Esophagus muscularis mucosa (tissue), 4 donors: Measurements from ENCODE around the gene TTYH3. TPM values are rescaled to one million over a fixed set of nuclear protein-coding genes. Genes with fewer than 3 reads are reported as not detected.

Experiments
- DNase-seq: peaks from one replicate; pipeline ENCODE4 v3.0.0-alpha.2; 2017; ENCODE audit errors: extremely low spot score
- H3K27ac ChIP-seq, 4 donors: fragments of 200-600 bp; sonication (generic); replicated peaks in 1 of 4; 1 replicate in 3 of 4; 2 replicates in 1 of 4; pipeline ENCODE4 v1.5.1; 2016 to 2019; ENCODE audit warnings: mild to moderate bottlenecking in 1 of 4
- H3K27me3 ChIP-seq, 4 donors: fragments of 200-600 bp; sonication (generic); one replicate each; pipeline versions ENCODE4 v1.5.1 to v1.6.0; 2016 to 2019
- H3K36me3 ChIP-seq, 4 donors: fragments of 200-600 bp; sonication (generic); one replicate each; pipeline ENCODE4 v1.5.1; 2016 to 2019
- H3K4me1 ChIP-seq, 4 donors: fragments of 200-600 bp; sonication (generic); one replicate each; pipeline ENCODE4 v1.5.1; 2016 to 2019
- H3K4me3 ChIP-seq, 4 donors: fragments of 200-600 bp; sonication (generic); 1 replicate in 2 of 4; 2 replicates in 2 of 4; pipeline ENCODE4 v1.5.1; 2016 to 2019; ENCODE audit warnings: mild to moderate bottlenecking in 4 of 4, moderate library complexity in 1 of 4
- H3K9me3 ChIP-seq, 4 donors: fragments of 200-600 bp; sonication (generic); 1 replicate in 3 of 4; 2 replicates in 1 of 4; pipeline ENCODE4 v1.5.1; 2016 to 2019
- EP300 ChIP-seq: sonication (generic); formaldehyde crosslinking; IDR thresholded peaks from one replicate; pipeline ENCODE4 v1.6.1; 2017; ENCODE audit warnings: antibody characterized with exemption
- POLR2A ChIP-seq: fragments of 450-650 bp; IDR thresholded peaks from one replicate; pipeline ENCODE4 v1.6.1; 2017; ENCODE audit warnings: antibody characterized with exemption, moderate library complexity, mild to moderate bottlenecking, low read depth
- POLR2AphosphoS5 ChIP-seq, 2 donors: sonication (generic); formaldehyde crosslinking; IDR thresholded peaks; one replicate each; pipeline ENCODE4 v1.6.1; 2017; ENCODE audit warnings: antibody characterized with exemption in 2 of 2
- WGBS: methylation state at CpG from one replicate; pipeline ENCODE4 v1.1.5; 2018; 5-methylcytosine and 5-hydroxymethylcytosine counted together
- intact Hi-C: fragments of 100-400 bp; cut with DNase I; formaldehyde crosslinking; loops from one replicate; pipeline ENCODE4 v1.15.1; 2023
- total RNA-seq, 4 donors: library from RNA; depleted of rRNA; stranded (reverse); fragments of >200 nt; gene quantifications; one replicate each; pipeline versions ENCODE4 v1.1.0 to v1.2.1, GENCODE V29; 2016
- TF ChIP-seq, protein P1 (sequence below), 3 experiments: fragments of 200-600 bp in 2 of 3; fragments of 450-650 bp in 1 of 3; sonication (generic) in 2 of 3; IDR thresholded peaks; one replicate each; pipeline ENCODE4 v1.5.1; 2017 to 2019; ENCODE audit warnings: antibody characterized with exemption in 3 of 3, mild to moderate bottlenecking in 2 of 3, moderate library complexity in 1 of 3

The TTYH3 gene
- total RNA-seq, 4 donors from 2014 or later: 17.4 to 25.7 (median 20.2) TPM

GRCh38 chr7:2649139-2649838 is 17.5 kb downstream of the TTYH3 start:
- intact Hi-C loops: no loop called here
- 96% methylated on average over 12 of the region's 18 CpGs for WGBS
- no peak for TF ChIP-seq EP300
- TF ChIP-seq POLR2AphosphoS5 (IDR thresholded peaks at IDR 0.05): no peak
- TF ChIP-seq, protein P1, sequence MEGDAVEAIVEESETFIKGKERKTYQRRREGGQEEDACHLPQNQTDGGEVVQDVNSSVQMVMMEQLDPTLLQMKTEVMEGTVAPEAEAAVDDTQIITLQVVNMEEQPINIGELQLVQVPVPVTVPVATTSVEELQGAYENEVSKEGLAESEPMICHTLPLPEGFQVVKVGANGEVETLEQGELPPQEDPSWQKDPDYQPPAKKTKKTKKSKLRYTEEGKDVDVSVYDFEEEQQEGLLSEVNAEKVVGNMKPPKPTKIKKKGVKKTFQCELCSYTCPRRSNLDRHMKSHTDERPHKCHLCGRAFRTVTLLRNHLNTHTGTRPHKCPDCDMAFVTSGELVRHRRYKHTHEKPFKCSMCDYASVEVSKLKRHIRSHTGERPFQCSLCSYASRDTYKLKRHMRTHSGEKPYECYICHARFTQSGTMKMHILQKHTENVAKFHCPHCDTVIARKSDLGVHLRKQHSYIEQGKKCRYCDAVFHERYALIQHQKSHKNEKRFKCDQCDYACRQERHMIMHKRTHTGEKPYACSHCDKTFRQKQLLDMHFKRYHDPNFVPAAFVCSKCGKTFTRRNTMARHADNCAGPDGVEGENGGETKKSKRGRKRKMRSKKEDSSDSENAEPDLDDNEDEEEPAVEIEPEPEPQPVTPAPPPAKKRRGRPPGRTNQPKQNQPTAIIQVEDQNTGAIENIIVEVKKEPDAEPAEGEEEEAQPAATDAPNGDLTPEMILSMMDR (IDR thresholded peaks at IDR 0.05): no peak
- no peak for TF ChIP-seq POLR2A
- Histone ChIP-seq H3K4me3 (no peak overlapping the region), H3K27me3 (no peaks in the 10 kb centered on the region), H3K36me3 (peaks cover 16 to 69% (median 54%) of the 10 kb centered on the region in 4 donors), H3K9me3 (no peaks in the 10 kb centered on the region), H3K4me1 (peaks cover 10 to 16% (median 13%) of the 10 kb centered on the region in 4 donors), H3K27ac (no peak overlapping the region)
- no peak for DNase-seq

GRCh38 chr7:2649991-2650390 is 18.2 kb downstream of the TTYH3 start:
- Histone ChIP-seq H3K9me3 (no peaks in the 10 kb centered on the region), H3K27me3 (no peaks in the 10 kb centered on the region), H3K36me3 (peaks cover 16 to 69% (median 54%) of the 10 kb centered on the region in 4 donors), H3K4me1 (peaks cover 5 to 9% (median 6%) of the 10 kb centered on the region in 4 donors), H3K27ac (no peak overlapping the region), H3K4me3 (no peak overlapping the region)
- no peak for DNase-seq
- intact Hi-C loops: no loop called here
- TF ChIP-seq POLR2A: no peak
- TF ChIP-seq POLR2AphosphoS5 (IDR thresholded peaks at IDR 0.05): no peak
- TF ChIP-seq, protein P1 (IDR thresholded peaks at IDR 0.05): no peak
- no peak for TF ChIP-seq EP300
- 93% methylated on average over 11 of the region's 11 CpGs for WGBS

- H3K36me3 ChIP-seq: peaks cover 16 to 72% (median 58%) of the 10 kb centered on the region in 4 donors
- WGBS: 91% methylated on average over 8 of the region's 8 CpGs
Observed at GRCh38 chr7:2650451-2650850, 18.7 kb downstream of the TTYH3 start.

DNA sequence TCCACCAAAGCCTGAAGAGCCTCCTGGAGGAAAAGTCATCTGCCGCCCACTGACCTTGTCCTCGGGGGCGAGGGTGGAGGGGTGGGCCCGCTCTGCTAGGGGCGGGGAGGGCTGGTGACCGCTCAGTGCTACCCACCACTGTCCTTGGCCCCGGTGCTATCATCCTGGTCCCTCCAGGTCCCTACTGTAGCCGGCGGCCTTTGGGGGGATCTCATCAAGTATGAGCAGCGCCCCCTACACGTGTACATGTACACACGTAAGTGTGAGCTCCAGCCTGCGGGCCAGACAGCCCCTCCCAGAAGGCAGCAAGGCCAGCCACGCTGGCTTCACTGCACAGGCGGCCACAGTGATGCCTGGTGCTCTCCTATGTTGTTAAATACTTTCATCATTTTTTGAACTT is 19.6 kb downstream of the TTYH3 start:
- TF ChIP-seq POLR2AphosphoS5 (IDR thresholded peaks at IDR 0.05) (no peak), POLR2A (no peak), EP300 (no peak)
- TF ChIP-seq, protein P1 (IDR thresholded peaks at IDR 0.05): no peak
- Histone ChIP-seq H3K27me3 (no peaks in the 10 kb centered on the region), H3K4me1 (no peaks in the 10 kb centered on the region), H3K9me3 (no peaks in the 10 kb centered on the region), H3K36me3 (peaks cover 16 to 79% (median 66%) of the 10 kb centered on the region in 4 donors), H3K27ac (no peak overlapping the region), H3K4me3 (no peak overlapping the region)
- intact Hi-C loops: no loop called here
- 88% methylated on average over 11 of the region's 15 CpGs for WGBS
- no peak for DNase-seq

More at GRCh38 chr7:2650451-2650850, 18.7 kb downstream of the TTYH3 start:
- TF ChIP-seq EP300: no peak
- TF ChIP-seq, protein P1 (IDR thresholded peaks at IDR 0.05): no peak
- no peak for TF ChIP-seq POLR2AphosphoS5 (IDR thresholded peaks at IDR 0.05)
- no peak for TF ChIP-seq POLR2A
- Histone ChIP-seq H3K4me3 (no peak overlapping the region), H3K4me1 (peaks cover under 1 to 4% (median 1%) of the 10 kb centered on the region in 4 donors), H3K27me3 (no peaks in the 10 kb centered on the region), H3K9me3 (no peaks in the 10 kb centered on the region), H3K27ac (no peak overlapping the region)
- no peak for DNase-seq
- intact Hi-C loops: no loop called here
